ENCODE results near the gene KCNE3. TPM values are rescaled to one million over a fixed set of nuclear protein-coding genes. Genes with fewer than 3 reads are reported as not detected.

Gene KCNE3
- total RNA-seq, 1 donor from 2014 or later: 1.2 TPM

GRCh38 chr11:74505911-74506310 lies 38.6 kb upstream of the KCNE3 start:
- Histone ChIP-seq H3K27me3 (no peaks in the 10 kb centered on the region), H3K4me3 (no peak overlapping the region), H3K4me1 (no peaks in the 10 kb centered on the region), H3F3A (ENCODE audit: low read depth) (no peaks in the 10 kb centered on the region), H4K20me1 (ENCODE audit: low read depth) (no peaks in the 10 kb centered on the region), H3K79me2 (ENCODE audit: low read depth) (no peaks in the 10 kb centered on the region), H3K9me3 (ENCODE audit: low read depth) (peaks cover 11% of the 10 kb centered on the region), H2AFZ (replicated peaks) (no peak overlapping the region), H3K4me2 (no peak overlapping the region), H3K27ac (no peak overlapping the region), H3K9ac (no peak overlapping the region), H3K36me3 (no peaks in the 10 kb centered on the region)
- no peak for DNase-seq (ENCODE audit: low spot score)
- no peaks in the 10 kb centered on the region for H3K27me3 Mint-ChIP-seq (ENCODE audit: insufficient read depth, low read depth)
- TF ChIP-seq CTCF (IDR thresholded peaks at IDR 0.05) (no peak), EZH2phosphoT487 (IDR thresholded peaks at IDR 0.05) (no peak), EZH2 (IDR thresholded peaks at IDR 0.05) (no peak)
- H3K4me3 Mint-ChIP-seq: no peak overlapping the region
- no peaks in the 10 kb centered on the region for H3K4me1 Mint-ChIP-seq
- no peak overlapping the region for H3K27ac Mint-ChIP-seq
- H3K36me3 Mint-ChIP-seq: no peaks in the 10 kb centered on the region
- peaks cover 11% of the 10 kb centered on the region for H3K9me3 Mint-ChIP-seq

GRCh38 chr11:74504100-74504691 lies 36.8 kb upstream of the KCNE3 start:
- no peak for TF ChIP-seq EZH2phosphoT487 (IDR thresholded peaks at IDR 0.05)
- no peak for TF ChIP-seq CTCF (IDR thresholded peaks at IDR 0.05)
- no peak for TF ChIP-seq EZH2 (IDR thresholded peaks at IDR 0.05)
- no peak overlapping the region for H3K4me3 ChIP-seq
- Mint-ChIP-seq H3K4me3 (no peak overlapping the region), H3K27me3 (ENCODE audit: insufficient read depth, low read depth) (peaks cover 2% of the 10 kb centered on the region), H3K9me3 (peaks cover 16% of the 10 kb centered on the region), H3K4me1 (no peaks in the 10 kb centered on the region), H3K36me3 (no peaks in the 10 kb centered on the region), H3K27ac (no peak overlapping the region)
- H3K9me3 ChIP-seq (ENCODE audit: low read depth): peaks cover 11% of the 10 kb centered on the region
- H4K20me1 ChIP-seq (ENCODE audit: low read depth): no peaks in the 10 kb centered on the region
- H3K4me1 ChIP-seq: no peaks in the 10 kb centered on the region
- no peak overlapping the region for H3K9ac ChIP-seq
- no peak for DNase-seq (ENCODE audit: low spot score)
- no peak overlapping the region for H3K27ac ChIP-seq
- H3K79me2 ChIP-seq (ENCODE audit: low read depth): no peaks in the 10 kb centered on the region
- no peaks in the 10 kb centered on the region for H3K36me3 ChIP-seq
- H3F3A ChIP-seq (ENCODE audit: low read depth): no peaks in the 10 kb centered on the region
- H3K4me2 ChIP-seq: no peak overlapping the region
- H2AFZ ChIP-seq (replicated peaks): no peak overlapping the region
- no peaks in the 10 kb centered on the region for H3K27me3 ChIP-seq

GRCh38 chr11:74494916-74495315 lies 27.6 kb upstream of the KCNE3 start:
- peaks cover 5% of the 10 kb centered on the region for H3K27me3 Mint-ChIP-seq (ENCODE audit: insufficient read depth, low read depth)
- no peak overlapping the region for H3K27ac ChIP-seq
- peaks cover 24% of the 10 kb centered on the region for H3F3A ChIP-seq (ENCODE audit: low read depth)
- no peak for DNase-seq (ENCODE audit: low spot score)
- peaks cover 25% of the 10 kb centered on the region for H3K9me3 Mint-ChIP-seq
- H3K27ac Mint-ChIP-seq: no peak overlapping the region
- H2AFZ ChIP-seq (replicated peaks): no peak overlapping the region
- H3K79me2 ChIP-seq (ENCODE audit: low read depth): no peaks in the 10 kb centered on the region
- peak overlapping the region; percentile 72 for H3K4me3 ChIP-seq
- no peaks in the 10 kb centered on the region for H3K27me3 ChIP-seq
- H3K4me1 Mint-ChIP-seq: peaks cover 14% of the 10 kb centered on the region
- no peak overlapping the region for H3K4me2 ChIP-seq
- peaks cover 22% of the 10 kb centered on the region for H3K36me3 Mint-ChIP-seq
- H3K4me1 ChIP-seq: peaks cover 12% of the 10 kb centered on the region
- peak overlapping the region; percentile 48 for H3K4me3 Mint-ChIP-seq
- no peaks in the 10 kb centered on the region for H3K36me3 ChIP-seq
- TF ChIP-seq EZH2 (IDR thresholded peaks at IDR 0.05) (no peak), EZH2phosphoT487 (IDR thresholded peaks at IDR 0.05) (no peak)
- no peak overlapping the region for H3K9ac ChIP-seq
- no peaks in the 10 kb centered on the region for H4K20me1 ChIP-seq (ENCODE audit: low read depth)
- no peaks in the 10 kb centered on the region for H3K9me3 ChIP-seq (ENCODE audit: low read depth)

All from neural progenitor cell (in vitro differentiated cells).